ENCODE measurements around the gene RABAC1. TPM values are rescaled to one million over a fixed set of nuclear protein-coding genes. Genes with fewer than 3 reads are reported as not detected.

Gene RABAC1
- total RNA-seq, 1 experiment from 2014 or later: 64.4 TPM

DNA sequence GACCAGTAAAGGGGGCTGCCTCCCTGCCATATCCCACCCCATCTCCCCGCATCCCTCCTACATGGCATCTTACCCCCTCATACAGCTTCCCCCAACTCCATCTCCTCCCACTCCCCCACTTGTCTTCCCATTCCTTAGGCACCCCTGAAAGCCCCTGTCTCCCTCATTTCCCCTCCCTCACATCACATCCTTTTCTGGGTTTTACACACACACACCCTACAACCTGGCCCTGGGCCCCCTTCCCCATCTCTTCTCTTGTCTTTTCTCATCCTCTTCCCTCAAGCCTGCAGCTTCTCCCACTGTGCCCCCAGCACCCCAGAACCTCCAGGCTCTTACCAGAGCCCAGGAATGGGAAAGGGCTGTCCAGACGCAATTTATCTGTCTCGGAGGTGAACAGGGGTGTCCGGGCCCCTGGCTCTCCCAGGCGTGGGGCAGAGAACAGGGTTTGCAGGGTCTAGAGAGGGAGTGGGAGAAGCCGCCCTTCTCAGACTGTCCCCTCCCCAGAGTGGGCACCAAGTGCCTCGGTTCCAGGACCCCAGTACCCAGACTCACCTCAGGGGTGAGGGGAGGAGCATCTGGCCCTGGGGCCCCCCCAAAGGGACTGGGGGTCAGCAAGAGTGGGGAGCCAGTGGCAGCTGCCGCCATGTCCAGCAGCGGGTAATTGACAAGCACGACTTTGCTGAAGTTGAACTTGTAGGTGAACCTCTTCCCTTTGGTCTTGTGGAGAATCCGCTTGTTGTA lies 50.2 kb downstream of the RABAC1 start:
- POLR2A ChIA-PET: no interaction called here

GRCh38 chr19:41907994-41908615 lies 51.0 kb downstream of the RABAC1 start:
- Histone ChIP-seq H3K9me3 (no peaks in the 10 kb centered on the region), H3K27me3 (replicated peaks; ENCODE audit: control insufficient read depth, insufficient read depth, low read length) (no peaks in the 10 kb centered on the region; the same call in 1 of the 2 replicates), H3K36me3 (ENCODE audit: control insufficient read depth, insufficient read depth, low read length) (peaks cover 6% of the 10 kb centered on the region), H3K4me1 (peaks cover 26% of the 10 kb centered on the region), H3K4me3 (ENCODE audit: low read depth, low read length) (no peak overlapping the region)
- no peak for TF ChIP-seq CTCF (IDR thresholded peaks at IDR 0.05; ENCODE audit: insufficient read depth in 1 of 2, low read depth in 1 of 2, low read length in 1 of 2, severe bottlenecking in 1 of 2, unreplicated experiment in 1 of 2)
- BruUV-seq (replicated peaks): no TSS peak
- intact Hi-C loops (cut with micrococcal nuclease; ENCODE audit: unreplicated experiment): no loop called here
- Mint-ChIP-seq H3K9me3 (ENCODE audit: unreplicated experiment) (no peaks in the 10 kb centered on the region), H3K27me3 (ENCODE audit: insufficient read depth, unreplicated experiment) (no peaks in the 10 kb centered on the region), H3K4me3 (ENCODE audit: unreplicated experiment) (no peak overlapping the region), H3K4me1 (ENCODE audit: low read depth, unreplicated experiment) (peaks cover 28% of the 10 kb centered on the region), H3K27ac (ENCODE audit: unreplicated experiment) (no peak overlapping the region), H3K36me3 (ENCODE audit: insufficient read depth, unreplicated experiment) (peaks cover 24% of the 10 kb centered on the region)
- ChIA-PET CTCF (no interaction called here), POLR2A (no interaction called here)
- no peak for DNase-seq

More for the DNA sequence above, 50.2 kb downstream of the RABAC1 start:
- CTCF ChIA-PET: no interaction called here
- peaks cover 19% of the 10 kb centered on the region for H3K4me1 ChIP-seq
- no peaks in the 10 kb centered on the region; the same call in 1 of the 2 replicates for H3K27me3 ChIP-seq (replicated peaks; ENCODE audit: control insufficient read depth, insufficient read depth, low read length)
- Mint-ChIP-seq H3K27me3 (ENCODE audit: insufficient read depth, unreplicated experiment) (no peaks in the 10 kb centered on the region), H3K4me3 (ENCODE audit: unreplicated experiment) (no peak overlapping the region), H3K4me1 (ENCODE audit: low read depth, unreplicated experiment) (peaks cover 28% of the 10 kb centered on the region), H3K9me3 (ENCODE audit: unreplicated experiment) (no peaks in the 10 kb centered on the region), H3K36me3 (ENCODE audit: insufficient read depth, unreplicated experiment) (peaks cover 18% of the 10 kb centered on the region), H3K27ac (ENCODE audit: unreplicated experiment) (no peak overlapping the region)
- H3K9me3 ChIP-seq: no peaks in the 10 kb centered on the region
- BruUV-seq (replicated peaks): no TSS peak
- H3K4me3 ChIP-seq (ENCODE audit: low read depth, low read length): no peak overlapping the region
- no peak for DNase-seq
- TF ChIP-seq CTCF (IDR thresholded peaks at IDR 0.05; ENCODE audit: insufficient read depth in 1 of 2, low read depth in 1 of 2, low read length in 1 of 2, severe bottlenecking in 1 of 2, unreplicated experiment in 1 of 2): no peak
- intact Hi-C loops (cut with micrococcal nuclease; ENCODE audit: unreplicated experiment): no loop called here
- peaks cover 3% of the 10 kb centered on the region for H3K36me3 ChIP-seq (ENCODE audit: control insufficient read depth, insufficient read depth, low read length)

- POLR2A ChIA-PET: no interaction called here
- Mint-ChIP-seq H3K4me1 (ENCODE audit: low read depth, unreplicated experiment) (peaks cover 28% of the 10 kb centered on the region), H3K27me3 (ENCODE audit: insufficient read depth, unreplicated experiment) (no peaks in the 10 kb centered on the region), H3K4me3 (ENCODE audit: unreplicated experiment) (no peak overlapping the region), H3K9me3 (ENCODE audit: unreplicated experiment) (no peaks in the 10 kb centered on the region), H3K36me3 (ENCODE audit: insufficient read depth, unreplicated experiment) (peaks cover 24% of the 10 kb centered on the region), H3K27ac (ENCODE audit: unreplicated experiment) (peak overlapping the region; percentile 0)
- TF ChIP-seq CTCF (IDR thresholded peaks at IDR 0.05; ENCODE audit: insufficient read depth in 1 of 2, low read depth in 1 of 2, low read length in 1 of 2, severe bottlenecking in 1 of 2, unreplicated experiment in 1 of 2): no peak
- no peak for DNase-seq
- peaks cover 26% of the 10 kb centered on the region for H3K4me1 ChIP-seq
- BruUV-seq (replicated peaks): no TSS peak
- H3K36me3 ChIP-seq (ENCODE audit: control insufficient read depth, insufficient read depth, low read length): peaks cover 6% of the 10 kb centered on the region
- H3K9me3 ChIP-seq: no peaks in the 10 kb centered on the region
- no peaks in the 10 kb centered on the region; the same call in 1 of the 2 replicates for H3K27me3 ChIP-seq (replicated peaks; ENCODE audit: control insufficient read depth, insufficient read depth, low read length)
- CTCF ChIA-PET: no interaction called here
- intact Hi-C loops (cut with micrococcal nuclease; ENCODE audit: unreplicated experiment): no loop called here
- H3K4me3 ChIP-seq (ENCODE audit: low read depth, low read length): no peak overlapping the region
Observed at GRCh38 chr19:41906916-41907680, 52.0 kb downstream of the RABAC1 start.

Measured in Caco-2 (cell line).